ENCODE data around the gene XYLT1. TPM values are rescaled to one million over a fixed set of nuclear protein-coding genes. Genes with fewer than 3 reads are reported as not detected.

Gene XYLT1
- total RNA-seq, 1 experiment from 2014 or later = 25.0 TPM

GRCh38 chr16:17391715-17392114 is 79.0 kb downstream of the XYLT1 start:
- DNase-seq (ENCODE audit: low spot score) (no peak), ATAC-seq (no peak)
- H3K9me3 Mint-ChIP-seq = peaks cover 8% of the 10 kb centered on the region; the same call in 1 of the 2 replicates
- CTCF ChIA-PET = no interaction called here
- TF ChIP-seq, protein P1, sequence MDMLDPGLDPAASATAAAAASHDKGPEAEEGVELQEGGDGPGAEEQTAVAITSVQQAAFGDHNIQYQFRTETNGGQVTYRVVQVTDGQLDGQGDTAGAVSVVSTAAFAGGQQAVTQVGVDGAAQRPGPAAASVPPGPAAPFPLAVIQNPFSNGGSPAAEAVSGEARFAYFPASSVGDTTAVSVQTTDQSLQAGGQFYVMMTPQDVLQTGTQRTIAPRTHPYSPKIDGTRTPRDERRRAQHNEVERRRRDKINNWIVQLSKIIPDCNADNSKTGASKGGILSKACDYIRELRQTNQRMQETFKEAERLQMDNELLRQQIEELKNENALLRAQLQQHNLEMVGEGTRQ (CRISPR knock-in tag; IDR thresholded peaks at IDR 0.05) = no peak
- no peak for TF ChIP-seq ERG (CRISPR knock-in tag; IDR thresholded peaks at IDR 0.05)
- no peak for TF ChIP-seq ZNF512 (CRISPR knock-in tag; IDR thresholded peaks at IDR 0.05; ENCODE audit: borderline replicate concordance)
- TF ChIP-seq KAT7 (CRISPR knock-in tag; IDR thresholded peaks at IDR 0.05; ENCODE audit: borderline replicate concordance) = no peak
- no peak for TF ChIP-seq RORB (CRISPR knock-in tag; IDR thresholded peaks at IDR 0.05)
- no peak for TF ChIP-seq ZNF263 (CRISPR knock-in tag; IDR thresholded peaks at IDR 0.05; ENCODE audit: low read depth)
- no peak for TF ChIP-seq ZNF423 (CRISPR knock-in tag; IDR thresholded peaks at IDR 0.05)
- TF ChIP-seq MXD4 (CRISPR knock-in tag; IDR thresholded peaks at IDR 0.05; ENCODE audit: borderline replicate concordance) = no peak
- no peak for TF ChIP-seq ESRRA (CRISPR knock-in tag; IDR thresholded peaks at IDR 0.05; ENCODE audit: borderline replicate concordance)
- 0 out of 2 replicates have a peak overlapping the region, but pooled peaks have one; percentile 55 for H3K27ac Mint-ChIP-seq
- POLR2A ChIA-PET = no interaction called here
- no peaks in the 10 kb centered on the region for H3K27me3 Mint-ChIP-seq (ENCODE audit: low read depth)
- no peak overlapping the region for H3K4me3 Mint-ChIP-seq
- peaks cover 6% of the 10 kb centered on the region; the same call in 1 of the 2 replicates for H3K36me3 Mint-ChIP-seq
- H3K4me1 Mint-ChIP-seq = peaks cover 85% of the 10 kb centered on the region

GRCh38 chr16:17389384-17389783 is 81.4 kb downstream of the XYLT1 start:
- Mint-ChIP-seq H3K9me3 (peaks cover 8% of the 10 kb centered on the region; the same call in 1 of the 2 replicates), H3K27me3 (ENCODE audit: low read depth) (no peaks in the 10 kb centered on the region), H3K4me3 (no peak overlapping the region), H3K36me3 (peaks cover 6% of the 10 kb centered on the region; the same call in 1 of the 2 replicates), H3K27ac (no peak overlapping the region), H3K4me1 (peaks cover 95% of the 10 kb centered on the region)
- no peak for ATAC-seq
- no peak for DNase-seq (ENCODE audit: low spot score)
- TF ChIP-seq ATF6 (CRISPR knock-in tag; IDR thresholded peaks at IDR 0.05) (no peak), TP53 (CRISPR knock-in tag; IDR thresholded peaks at IDR 0.05) (no peak), GRHL2 (CRISPR knock-in tag; IDR thresholded peaks at IDR 0.05; ENCODE audit: insufficient replicate concordance, severe bottlenecking) (no peak), ZNF281 (CRISPR knock-in tag; IDR thresholded peaks at IDR 0.05) (no peak)
- CTCF ChIA-PET = no interaction called here
- POLR2A ChIA-PET = no interaction called here

DNA sequence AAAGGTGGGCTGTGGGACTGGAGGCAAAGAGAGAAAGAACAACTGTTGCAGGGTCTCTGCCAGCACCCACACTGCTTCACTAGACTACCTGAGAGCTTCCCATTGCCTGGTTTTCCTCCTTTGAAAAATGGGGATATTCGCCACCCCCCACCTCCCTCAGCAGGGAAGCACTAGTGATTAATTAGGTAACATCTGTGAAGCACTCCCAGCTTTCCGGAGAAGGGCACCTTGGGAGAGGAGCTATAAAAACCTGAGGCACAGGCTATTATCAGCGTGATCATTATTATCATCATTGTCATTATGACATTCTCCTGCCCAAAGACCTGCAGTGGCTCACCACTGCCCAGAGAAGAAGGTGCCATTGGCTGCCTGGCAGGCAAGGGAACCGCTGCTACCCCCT is 83.5 kb downstream of the XYLT1 start:
- Mint-ChIP-seq H3K27ac (no peak overlapping the region), H3K4me1 (peaks cover 99% of the 10 kb centered on the region), H3K36me3 (peaks cover 5% of the 10 kb centered on the region; the same call in 1 of the 2 replicates), H3K9me3 (peaks cover 6% of the 10 kb centered on the region; the same call in 1 of the 2 replicates), H3K27me3 (ENCODE audit: low read depth) (no peaks in the 10 kb centered on the region), H3K4me3 (no peak overlapping the region)
- DNase-seq (ENCODE audit: low spot score) (no peak), ATAC-seq (no peak)
- ChIA-PET POLR2A (no interaction called here), CTCF (no interaction called here)
- TF ChIP-seq MXD4 (CRISPR knock-in tag; IDR thresholded peaks at IDR 0.05; ENCODE audit: borderline replicate concordance) (no peak), ZNF263 (CRISPR knock-in tag; IDR thresholded peaks at IDR 0.05; ENCODE audit: low read depth) (no peak), KAT7 (CRISPR knock-in tag; IDR thresholded peaks at IDR 0.05; ENCODE audit: borderline replicate concordance) (no peak), ZNF281 (CRISPR knock-in tag; IDR thresholded peaks at IDR 0.05) (no peak), ZNF317 (CRISPR knock-in tag; IDR thresholded peaks at IDR 0.05; ENCODE audit: borderline replicate concordance, low read depth) (no peak), ZNF219 (CRISPR knock-in tag; IDR thresholded peaks at IDR 0.05; ENCODE audit: borderline replicate concordance) (no peak)
- TF ChIP-seq, protein P2, sequence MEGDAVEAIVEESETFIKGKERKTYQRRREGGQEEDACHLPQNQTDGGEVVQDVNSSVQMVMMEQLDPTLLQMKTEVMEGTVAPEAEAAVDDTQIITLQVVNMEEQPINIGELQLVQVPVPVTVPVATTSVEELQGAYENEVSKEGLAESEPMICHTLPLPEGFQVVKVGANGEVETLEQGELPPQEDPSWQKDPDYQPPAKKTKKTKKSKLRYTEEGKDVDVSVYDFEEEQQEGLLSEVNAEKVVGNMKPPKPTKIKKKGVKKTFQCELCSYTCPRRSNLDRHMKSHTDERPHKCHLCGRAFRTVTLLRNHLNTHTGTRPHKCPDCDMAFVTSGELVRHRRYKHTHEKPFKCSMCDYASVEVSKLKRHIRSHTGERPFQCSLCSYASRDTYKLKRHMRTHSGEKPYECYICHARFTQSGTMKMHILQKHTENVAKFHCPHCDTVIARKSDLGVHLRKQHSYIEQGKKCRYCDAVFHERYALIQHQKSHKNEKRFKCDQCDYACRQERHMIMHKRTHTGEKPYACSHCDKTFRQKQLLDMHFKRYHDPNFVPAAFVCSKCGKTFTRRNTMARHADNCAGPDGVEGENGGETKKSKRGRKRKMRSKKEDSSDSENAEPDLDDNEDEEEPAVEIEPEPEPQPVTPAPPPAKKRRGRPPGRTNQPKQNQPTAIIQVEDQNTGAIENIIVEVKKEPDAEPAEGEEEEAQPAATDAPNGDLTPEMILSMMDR (IDR thresholded peaks at IDR 0.05) = no peak
